ENCODE results near the gene IGFLR1.
A peak's percentile ranks its signal among the peaks of the same experiment; 100 is the strongest.

IGFLR1 gene

GRCh38 chr19:35723671-35724070 is 18.6 kb downstream of the IGFLR1 start:
- no peak for DNase-seq (ENCODE audit: low read depth)

- no peak for DNase-seq (ENCODE audit: low read depth)
Observed at GRCh38 chr19:35722897-35723296, 19.4 kb downstream of the IGFLR1 start.

GRCh38 chr19:35722461-35722860 is 19.8 kb downstream of the IGFLR1 start:
- DNase-seq (ENCODE audit: low read depth): no peak

- DNase-seq (ENCODE audit: low read depth): no peak
Observed at GRCh38 chr19:35721374-35721773, 20.9 kb downstream of the IGFLR1 start.

GRCh38 chr19:35720648-35721047 is 21.6 kb downstream of the IGFLR1 start:
- no peak for DNase-seq (ENCODE audit: low read depth)

- no peak for DNase-seq (ENCODE audit: low read depth)
Observed at GRCh38 chr19:35720163-35720524, 22.1 kb downstream of the IGFLR1 start.

GRCh38 chr19:35719402-35720162 is 22.7 kb downstream of the IGFLR1 start:
- DNase-seq (ENCODE audit: low read depth): no peak

GRCh38 chr19:35718345-35719041 is 23.8 kb downstream of the IGFLR1 start:
- DNase-seq (ENCODE audit: low read depth): no peak

- no peak for DNase-seq (ENCODE audit: low read depth)
Observed at GRCh38 chr19:35717665-35718344, 24.4 kb downstream of the IGFLR1 start, which contains the start of gene KMT2B. TSS of gene KMT2B (plus strand) at chr19:35718003. CDS start at chr19:35718019, 16 bp downstream.

GRCh38 chr19:35716801-35717664 is 25.2 kb downstream of the IGFLR1 start:
- peak; percentile 92 for DNase-seq (ENCODE audit: low read depth)

- no peak for DNase-seq (ENCODE audit: low read depth)
Observed at GRCh38 chr19:35715981-35716800, 26.1 kb downstream of the IGFLR1 start.

GRCh38 chr19:35715355-35715809 is 26.9 kb downstream of the IGFLR1 start:
- no peak for DNase-seq (ENCODE audit: low read depth)

- no peak for DNase-seq (ENCODE audit: low read depth)
Observed at GRCh38 chr19:35714601-35715354, 27.5 kb downstream of the IGFLR1 start.

- DNase-seq (ENCODE audit: low read depth): no peak
Observed at GRCh38 chr19:35713904-35714495, 28.3 kb downstream of the IGFLR1 start.

- no peak for DNase-seq (ENCODE audit: low read depth)
Observed at GRCh38 chr19:35713506-35713850, 28.8 kb downstream of the IGFLR1 start.

- DNase-seq (ENCODE audit: low read depth): no peak
Observed at GRCh38 chr19:35712567-35713505, 29.4 kb downstream of the IGFLR1 start.

- no peak for DNase-seq (ENCODE audit: low read depth)
Observed at GRCh38 chr19:35710784-35711723, 31.2 kb downstream of the IGFLR1 start.

GRCh38 chr19:35708391-35708790 is 33.9 kb downstream of the IGFLR1 start:
- no peak for DNase-seq (ENCODE audit: low read depth)

Data from stromal cell of bone marrow (primary cell).